Gastroesophageal sphincter (tissue), 3 donors: Measurements from ENCODE around the gene CAPZA2.

Experiments used
- CTCF ChIP-seq, 4 experiments: fragments of 200-600 bp in 2 of 4; fragments of 450-650 bp in 2 of 4; sonication (generic) in 1 of 4; IDR thresholded peaks; one replicate each; pipeline ENCODE4 v1.5.1; 2017 to 2019; ENCODE audit warnings: antibody characterized with exemption in 4 of 4, mild to moderate bottlenecking in 2 of 4, moderate library complexity in 2 of 4
- POLR2A ChIP-seq, 2 donors: fragments of 450-650 bp; IDR thresholded peaks; one replicate each; pipeline ENCODE4 v1.6.1; 2017; ENCODE audit warnings: antibody characterized with exemption in 2 of 2, mild to moderate bottlenecking in 2 of 2, moderate library complexity in 1 of 2

DNA sequence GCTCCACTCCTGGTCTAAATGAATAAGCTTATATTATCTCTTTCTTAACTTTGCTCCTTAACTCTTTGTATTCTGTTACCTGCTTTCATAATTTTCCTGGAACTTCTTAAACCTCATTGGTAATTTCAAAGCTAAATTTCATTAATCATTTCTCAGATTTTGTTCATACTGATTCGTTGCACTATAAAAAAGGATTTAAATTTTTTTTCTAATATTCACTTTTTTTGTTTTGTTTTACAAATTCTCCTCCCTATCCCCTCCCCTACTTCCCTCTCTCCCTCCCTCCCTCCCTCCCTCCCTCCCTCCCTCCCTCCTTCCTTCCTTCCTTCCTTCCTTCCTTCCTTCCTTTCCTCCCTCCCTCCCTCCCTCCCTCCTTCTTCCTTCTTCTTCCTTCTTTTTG is 105.6 kb downstream of the CAPZA2 start:
- no peak for TF ChIP-seq POLR2A (IDR thresholded peaks at IDR 0.05)
- TF ChIP-seq CTCF (IDR thresholded peaks at IDR 0.05), result no peak
